ENCODE data around the gene TNS3. TPM values are rescaled to one million over a fixed set of nuclear protein-coding genes. Genes with fewer than 3 reads are reported as not detected.

Gene TNS3
- total and polyA plus RNA-seq, 9 of the 15 experiments (the other 6 are each of a cell fraction or from before 2014, with no cell fraction given), result 0.20 TPM; not detected in 8

DNA sequence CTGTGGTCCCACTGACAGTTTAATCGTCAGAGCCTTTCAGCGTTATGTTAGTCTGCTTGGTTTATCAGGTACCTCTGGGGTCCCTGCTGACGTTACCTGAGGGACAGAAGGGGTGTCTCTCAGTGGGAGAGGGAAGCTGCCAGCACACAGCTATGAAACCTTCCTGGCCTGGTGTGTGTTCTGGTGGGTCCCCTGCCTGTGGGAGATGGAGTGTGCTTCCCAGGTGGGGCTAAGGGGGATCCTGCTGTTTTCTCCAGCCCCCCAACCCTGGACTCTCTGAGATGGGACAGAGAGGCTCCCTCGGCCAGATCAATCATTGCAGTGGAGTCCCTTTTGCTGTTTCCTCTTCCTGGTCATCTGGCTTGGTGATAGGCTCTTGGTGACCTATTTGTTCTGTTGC is 308.8 kb downstream of the TNS3 start (continued):
- TF ChIP-seq, protein P1, sequence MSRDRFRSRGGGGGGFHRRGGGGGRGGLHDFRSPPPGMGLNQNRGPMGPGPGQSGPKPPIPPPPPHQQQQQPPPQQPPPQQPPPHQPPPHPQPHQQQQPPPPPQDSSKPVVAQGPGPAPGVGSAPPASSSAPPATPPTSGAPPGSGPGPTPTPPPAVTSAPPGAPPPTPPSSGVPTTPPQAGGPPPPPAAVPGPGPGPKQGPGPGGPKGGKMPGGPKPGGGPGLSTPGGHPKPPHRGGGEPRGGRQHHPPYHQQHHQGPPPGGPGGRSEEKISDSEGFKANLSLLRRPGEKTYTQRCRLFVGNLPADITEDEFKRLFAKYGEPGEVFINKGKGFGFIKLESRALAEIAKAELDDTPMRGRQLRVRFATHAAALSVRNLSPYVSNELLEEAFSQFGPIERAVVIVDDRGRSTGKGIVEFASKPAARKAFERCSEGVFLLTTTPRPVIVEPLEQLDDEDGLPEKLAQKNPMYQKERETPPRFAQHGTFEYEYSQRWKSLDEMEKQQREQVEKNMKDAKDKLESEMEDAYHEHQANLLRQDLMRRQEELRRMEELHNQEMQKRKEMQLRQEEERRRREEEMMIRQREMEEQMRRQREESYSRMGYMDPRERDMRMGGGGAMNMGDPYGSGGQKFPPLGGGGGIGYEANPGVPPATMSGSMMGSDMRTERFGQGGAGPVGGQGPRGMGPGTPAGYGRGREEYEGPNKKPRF (IDR thresholded peaks at IDR 0.05; ENCODE audit: low read depth, low read length), result no peak
- no peak for TF ChIP-seq ARHGAP35 (IDR thresholded peaks at IDR 0.05; ENCODE audit: partially characterized antibody)
- TF ChIP-seq HOXB6 (CRISPR knock-in tag; IDR thresholded peaks at IDR 0.05; ENCODE audit: borderline replicate concordance), result no peak
- TF ChIP-seq ZNF354B (CRISPR knock-in tag; IDR thresholded peaks at IDR 0.05), result no peak
- no peak for TF ChIP-seq SMAD1 (IDR thresholded peaks at IDR 0.05; ENCODE audit: low read depth, low read length, partially characterized antibody)
- TF ChIP-seq ZNF79 (CRISPR knock-in tag; IDR thresholded peaks at IDR 0.05; ENCODE audit: low read depth), result no peak
- TF ChIP-seq ZBTB8A (IDR thresholded peaks at IDR 0.05; ENCODE audit: partially characterized antibody), result no peak
- no peak for TF ChIP-seq ZNF695 (CRISPR knock-in tag; IDR thresholded peaks at IDR 0.05)
- TF ChIP-seq ZNF24 (IDR thresholded peaks at IDR 0.05), result no peak
- TF ChIP-seq ZNF124 (CRISPR knock-in tag; IDR thresholded peaks at IDR 0.05), result no peak
- TF ChIP-seq NEUROD1 (IDR thresholded peaks at IDR 0.05; ENCODE audit: borderline replicate concordance, low read depth, low read length, partially characterized antibody), result no peak
- no peak for TF ChIP-seq ZNF146 (CRISPR knock-in tag; IDR thresholded peaks at IDR 0.05; ENCODE audit: unreplicated experiment)
